ENCODE measurements around the gene RAP2C.
"Not testable (repeated sequence)": the region's sequence is repeated elsewhere in the genome, so short reads cannot be mapped to it uniquely, and the experiment has no call there.

The RAP2C gene

DNA sequence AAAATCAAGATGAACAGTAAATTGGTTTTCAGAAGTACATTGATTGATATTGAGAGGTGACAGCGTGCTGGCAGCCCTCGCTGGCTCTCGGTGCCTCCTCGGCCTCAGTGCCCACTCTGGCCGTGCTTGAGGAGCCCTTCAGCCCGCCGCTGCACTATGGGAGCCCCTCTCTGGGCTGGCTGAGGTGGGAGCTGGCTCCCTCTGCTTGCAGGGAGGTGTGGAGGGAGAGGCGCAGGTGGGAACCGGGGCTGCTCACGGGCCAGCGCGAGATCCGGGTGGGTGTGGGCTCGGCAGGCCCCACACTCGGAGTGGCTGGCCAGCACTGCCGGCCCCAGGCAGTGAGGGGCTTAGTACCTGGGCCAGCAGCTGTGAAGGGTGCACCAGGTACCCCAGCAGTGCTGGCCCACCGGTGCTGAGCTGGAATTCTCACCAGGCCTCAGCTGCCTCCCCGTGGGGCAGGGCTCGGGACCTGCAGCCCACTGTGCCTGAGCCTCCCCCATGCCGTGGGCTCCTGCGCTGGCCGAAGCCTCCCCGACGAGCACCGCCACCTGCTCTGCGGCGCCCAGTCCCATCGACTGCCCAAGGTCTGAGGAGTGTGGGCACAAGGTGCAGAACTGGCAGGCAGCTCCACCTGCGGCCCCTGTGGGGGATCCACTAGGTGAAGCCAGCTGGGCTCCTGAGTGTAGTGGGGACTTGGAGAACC is 25.2 kb downstream of the RAP2C start:
- no peak for DNase-seq

GRCh38 chrX:132191938-132192337 is 27.3 kb downstream of the RAP2C start:
- DNase-seq, result no peak

DNA sequence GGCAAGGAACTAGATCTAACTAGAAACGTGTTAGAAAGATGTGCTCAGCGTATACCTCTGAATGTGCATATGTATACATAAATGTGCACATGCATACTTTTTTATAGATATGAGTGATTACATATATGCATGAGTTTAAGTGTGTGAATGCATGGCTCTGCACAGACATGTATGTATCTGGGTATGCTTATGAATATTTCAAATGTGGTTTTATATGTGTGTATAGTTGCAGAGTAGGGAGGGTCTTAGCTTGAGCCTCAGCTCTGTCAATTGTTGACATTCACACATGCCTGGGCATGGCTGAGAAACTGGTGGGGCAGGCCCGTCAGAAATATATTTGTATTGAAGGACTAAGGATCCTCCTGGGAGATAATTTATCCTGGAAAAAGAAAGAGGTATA is 31.1 kb downstream of the RAP2C start:
- DNase-seq, result no peak

DNA sequence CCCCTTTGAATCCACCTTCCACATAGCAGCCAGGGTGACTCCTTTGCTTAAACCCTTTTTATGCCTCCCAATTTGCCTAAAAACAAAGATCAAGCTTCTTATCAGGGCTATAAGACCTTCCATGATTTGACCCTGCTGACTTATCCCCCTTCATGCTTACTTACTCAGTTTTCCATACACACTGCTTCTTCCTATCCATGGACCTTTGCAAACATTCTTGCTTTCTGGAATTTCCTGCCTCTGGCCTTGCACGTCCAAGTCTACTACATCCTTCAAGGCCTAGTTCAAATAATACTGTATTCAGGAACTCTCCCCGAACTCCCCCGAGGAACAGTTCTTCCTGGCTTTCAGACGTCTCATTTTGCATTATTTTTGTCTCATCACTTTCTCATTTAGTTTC is 31.8 kb downstream of the RAP2C start:
- DNase-seq, result no peak

DNA sequence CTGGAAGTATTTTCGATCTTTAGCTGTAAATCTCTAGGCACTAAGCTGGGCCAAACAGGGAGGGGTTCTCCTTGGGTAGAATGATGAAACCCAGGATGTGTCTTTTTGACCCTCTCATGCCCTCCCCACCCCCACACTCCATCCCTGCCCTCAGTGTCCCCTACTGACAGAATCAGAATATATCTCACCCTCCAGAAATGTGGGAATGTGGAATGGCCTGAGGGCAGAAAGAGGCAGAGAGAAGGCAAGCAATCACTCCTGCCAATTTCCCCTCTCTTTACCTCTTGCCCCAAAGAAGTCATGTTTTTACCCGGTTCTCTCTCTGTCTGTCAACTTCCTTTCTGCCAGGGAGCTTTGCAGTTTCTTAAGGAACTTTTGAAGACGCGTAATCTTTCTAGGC is 34.4 kb downstream of the RAP2C start:
- no peak for DNase-seq

DNA sequence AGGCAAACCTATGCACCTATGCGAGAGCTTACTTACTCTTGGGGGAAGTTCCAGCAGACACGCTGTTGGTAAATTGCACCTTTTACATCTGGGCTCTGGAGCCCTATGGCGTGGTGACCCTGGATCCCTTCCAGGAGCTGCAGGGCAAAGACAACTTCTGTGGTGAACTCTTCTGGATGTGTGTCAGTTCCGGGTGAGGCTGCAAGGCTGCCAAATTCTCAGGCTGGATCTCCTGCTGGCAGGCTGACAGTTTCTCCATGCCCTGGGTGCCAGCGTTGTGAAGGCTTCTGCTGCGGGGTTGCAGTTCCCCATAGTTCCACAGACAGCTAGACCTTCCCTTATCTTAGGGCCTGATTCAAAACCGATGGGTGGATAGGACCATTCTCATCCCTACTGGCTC is 37.9 kb downstream of the RAP2C start:
- no peak for DNase-seq

- no peak for DNase-seq
These were observed 38.3 kb downstream of the RAP2C start for GRCh38 chrX:132180929-132181328.

DNA sequence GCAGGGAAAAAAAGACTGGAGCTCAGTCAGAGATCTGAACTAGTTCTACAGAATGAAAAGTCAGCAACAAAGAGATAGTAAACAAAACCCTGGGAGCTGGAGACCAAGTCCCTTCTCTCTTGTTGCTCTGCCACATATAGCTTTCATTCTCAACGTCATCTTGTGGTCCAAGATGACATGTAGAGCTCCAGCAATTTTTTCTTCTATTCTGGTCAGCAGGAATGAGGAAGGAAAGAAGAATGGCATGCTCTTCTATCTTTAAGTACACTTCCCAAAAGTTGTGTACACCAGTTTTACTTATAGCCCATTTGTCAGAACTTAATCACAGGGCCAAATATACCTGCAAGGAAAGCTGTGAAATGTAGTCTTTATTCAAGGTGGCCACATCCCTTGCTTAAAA is 45.6 kb downstream of the RAP2C start:
- no peak for DNase-seq

DNA sequence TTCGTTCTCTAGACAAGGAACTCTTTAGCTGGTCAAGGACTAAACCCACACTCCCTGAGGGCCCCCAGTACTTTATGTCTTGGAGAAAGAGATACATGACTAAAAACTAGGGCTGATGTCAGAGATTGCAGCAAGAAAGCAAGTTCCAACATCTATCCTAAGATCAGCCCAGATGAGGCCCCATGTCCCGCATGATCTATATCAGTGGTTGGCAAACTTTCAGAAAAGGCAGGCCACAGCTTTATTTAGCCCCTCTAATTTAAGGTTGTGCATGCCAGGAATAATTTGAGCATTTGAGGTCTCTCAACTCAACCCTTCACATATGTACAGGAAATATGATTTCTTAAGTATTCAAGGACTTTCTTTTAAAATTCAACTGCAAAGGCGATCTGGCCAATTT is 47.4 kb downstream of the RAP2C start:
- DNase-seq, result no peak

- DNase-seq, result no peak
These were observed 47.8 kb downstream of the RAP2C start for GRCh38 chrX:132171478-132171877.

- no peak for DNase-seq
These were observed 49.7 kb downstream of the RAP2C start for GRCh38 chrX:132169554-132169953.

DNA sequence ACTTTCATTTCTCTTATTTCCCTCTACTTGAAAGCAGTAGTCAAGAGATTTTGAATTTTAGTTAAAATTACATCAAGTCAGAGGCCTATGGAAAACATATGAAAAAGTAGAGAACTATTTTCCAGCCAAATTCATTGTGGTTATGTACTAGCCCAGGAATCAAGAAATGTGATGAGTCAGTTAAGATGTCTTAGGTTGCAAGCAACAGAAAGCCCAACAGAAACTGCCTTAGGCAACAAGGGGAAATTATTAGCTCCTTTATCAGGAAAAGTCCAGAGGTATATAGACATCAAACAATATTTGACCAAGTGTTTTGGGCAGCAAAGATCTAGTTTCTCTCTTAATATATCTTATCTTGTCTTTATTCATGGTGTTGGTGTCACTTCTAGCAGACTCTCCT is 53.6 kb downstream of the RAP2C start:
- no peak for DNase-seq

DNA sequence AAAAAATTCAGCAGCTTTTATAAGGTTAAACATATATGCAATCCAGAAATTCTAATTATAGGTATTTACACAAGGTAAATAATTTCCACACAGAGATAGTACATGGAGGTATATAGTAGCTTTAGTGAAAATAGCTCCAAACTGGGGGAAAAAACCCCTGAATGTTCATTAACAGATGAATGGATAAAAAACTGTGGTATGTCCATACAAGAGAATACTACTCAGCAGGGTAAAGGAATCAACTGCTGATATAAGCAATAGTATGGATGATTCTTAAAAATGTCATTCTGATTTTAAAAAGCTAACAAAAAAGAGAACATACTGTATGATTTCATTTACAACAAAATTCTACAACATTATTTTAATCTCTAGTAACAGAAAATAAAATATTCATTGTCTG is 54.2 kb downstream of the RAP2C start:
- no peak for DNase-seq

GRCh38 chrX:132163094-132163493 is 56.2 kb downstream of the RAP2C start:
- DNase-seq, result not testable (repeated sequence)

GRCh38 chrX:132153166-132153565 is 66.1 kb downstream of the RAP2C start:
- no peak for DNase-seq

Measured in bone marrow (tissue), 2 donors.